H9 (cell line): ENCODE measurements around the gene RSAD1. TPM values are rescaled to one million over a fixed set of nuclear protein-coding genes. Genes with fewer than 3 reads are reported as not detected.

ENCODE experiments used
- DNase-seq: peaks from one replicate; pipeline ENCODE4 v3.0.0-alpha.2; 2017
- H2AFZ ChIP-seq: one replicate; pipeline ENCODE4 v1.6.1; 2013; ENCODE audit warnings: mild to moderate bottlenecking, low read length, control low read depth, moderate library complexity
- H2AK5ac ChIP-seq: 2 replicates; pipeline ENCODE4 v1.6.1; 2013; ENCODE audit warnings: low read length, control low read depth, mixed read lengths; ENCODE audit not compliant: insufficient read length
- H2BK120ac ChIP-seq: one replicate; pipeline ENCODE4 v1.6.1; 2013; ENCODE audit warnings: low read depth, mild to moderate bottlenecking, low read length, control low read depth, inconsistent platforms; ENCODE audit not compliant: poor library complexity, severe bottlenecking
- H2BK12ac ChIP-seq: 2 replicates; pipeline ENCODE4 v1.6.1; 2013; ENCODE audit warnings: low read length, control low read depth, mixed read lengths, low read depth; ENCODE audit not compliant: insufficient read length
- H2BK15ac ChIP-seq: 2 replicates; pipeline ENCODE4 v1.6.1; 2013; ENCODE audit warnings: low read depth, low read length, control low read depth
- H2BK20ac ChIP-seq: one replicate; pipeline ENCODE4 v1.6.1; 2013; ENCODE audit warnings: low read depth, mild to moderate bottlenecking, low read length, control low read depth, inconsistent platforms; ENCODE audit not compliant: poor library complexity, severe bottlenecking
- H2BK5ac ChIP-seq: 2 replicates; pipeline ENCODE4 v1.6.1; 2013; ENCODE audit warnings: low read length, control low read depth, mixed read lengths; ENCODE audit not compliant: insufficient read length
- H3K14ac ChIP-seq: 2 replicates; pipeline ENCODE4 v1.6.1; 2013; ENCODE audit warnings: low read length, control low read depth; ENCODE audit not compliant: insufficient read depth
- H3K18ac ChIP-seq: 2 replicates; pipeline ENCODE4 v1.6.1; 2013; ENCODE audit warnings: low read depth, mild to moderate bottlenecking, mixed read lengths, low read length, control low read depth; ENCODE audit not compliant: insufficient read length
- H3K23ac ChIP-seq: 2 replicates; pipeline ENCODE4 v1.6.1; 2013; ENCODE audit warnings: low read length, control low read depth, mixed read lengths, low read depth; ENCODE audit not compliant: insufficient read length
- H3K23me2 ChIP-seq: 2 replicates; pipeline ENCODE4 v1.6.1; 2013; ENCODE audit warnings: low read depth, mild to moderate bottlenecking, mixed read lengths, low read length, control low read depth; ENCODE audit not compliant: insufficient read length, poor library complexity, severe bottlenecking
- H3K27ac ChIP-seq: 2 replicates; pipeline ENCODE4 v1.5.1; 2013; ENCODE audit warnings: low read length, control low read depth, mixed read lengths, low read depth; ENCODE audit not compliant: insufficient read length
- H3K27me3 ChIP-seq: 2 replicates; pipeline ENCODE4 v1.6.1; 2013; ENCODE audit warnings: low read length, control low read depth, inconsistent platforms; ENCODE audit not compliant: insufficient read depth
- H3K4ac ChIP-seq: 2 replicates; pipeline ENCODE4 v1.6.1; 2013; ENCODE audit warnings: low read depth, mild to moderate bottlenecking, control low read depth, inconsistent platforms, low read length, moderate library complexity
- H3K4me1 ChIP-seq: 2 replicates; pipeline ENCODE4 v1.6.1; 2013; ENCODE audit warnings: low read length, control low read depth, inconsistent platforms; ENCODE audit not compliant: insufficient read depth
- H3K4me2 ChIP-seq: 2 replicates; pipeline ENCODE4 v1.6.1; 2013; ENCODE audit warnings: low read length, control low read depth, mixed read lengths; ENCODE audit not compliant: insufficient read length, insufficient read depth
- H3K56ac ChIP-seq: 2 replicates; pipeline ENCODE4 v1.6.1; 2013; ENCODE audit warnings: low read depth, mild to moderate bottlenecking, mixed read lengths, low read length, control low read depth; ENCODE audit not compliant: insufficient read length
- H3K79me1 ChIP-seq: 2 replicates; pipeline ENCODE4 v1.6.1; 2013; ENCODE audit warnings: low read depth, mild to moderate bottlenecking, moderate library complexity, low read length, control low read depth, inconsistent platforms; ENCODE audit not compliant: insufficient read depth, poor library complexity, severe bottlenecking
- H3K79me2 ChIP-seq: 2 replicates; pipeline ENCODE4 v1.6.1; 2013; ENCODE audit warnings: low read length, control low read depth, inconsistent platforms; ENCODE audit not compliant: insufficient read depth
- H3K9ac ChIP-seq: 2 replicates; pipeline ENCODE4 v1.6.1; 2013; ENCODE audit warnings: low read length, control low read depth, mixed read lengths; ENCODE audit not compliant: insufficient read length; ENCODE audit errors: extremely low read depth
- H3K9me3 ChIP-seq: one replicate; pipeline ENCODE4 v1.6.1; 2013; ENCODE audit warnings: low read depth, low read length, inconsistent platforms; ENCODE audit not compliant: control insufficient read depth
- H3T11ph ChIP-seq: one replicate; pipeline ENCODE4 v1.6.1; 2013; ENCODE audit warnings: mild to moderate bottlenecking, low read length, control low read depth, inconsistent platforms
- H4K20me1 ChIP-seq: one replicate; pipeline ENCODE4 v1.6.1; 2013; ENCODE audit not compliant: control insufficient read depth, insufficient read length, insufficient read depth
- H4K5ac ChIP-seq: 2 replicates; pipeline ENCODE4 v1.6.1; 2013; ENCODE audit warnings: low read depth, mild to moderate bottlenecking, mixed read lengths, low read length, control low read depth; ENCODE audit not compliant: insufficient read length
- H4K8ac ChIP-seq: replicated peaks from 2 replicates; pipeline ENCODE4 v1.6.1; 2013; ENCODE audit warnings: low read length, control low read depth, mixed read lengths, low read depth; ENCODE audit not compliant: insufficient read length
- H4K91ac ChIP-seq: 2 replicates; pipeline ENCODE4 v1.6.1; 2013; ENCODE audit warnings: low read depth, mild to moderate bottlenecking, moderate library complexity, mixed read lengths, low read length, control low read depth; ENCODE audit not compliant: insufficient read length
- H3K27ac Mint-ChIP-seq, 3 experiments: 2 replicates in 2 of 3; 3 replicates in 1 of 3; pipeline ENCODE4 v1.8.0; 2020 to 2021; ENCODE audit warnings: mixed read lengths in 3 of 3, mild to moderate bottlenecking in 1 of 3, moderate library complexity in 1 of 3
- H3K27me3 Mint-ChIP-seq: 2 replicates; pipeline ENCODE4 v1.8.0; 2021; ENCODE audit warnings: low read depth, mild to moderate bottlenecking, moderate library complexity, mixed read lengths
- H3K36me3 Mint-ChIP-seq, 3 experiments: 2 replicates in 2 of 3; 3 replicates in 1 of 3; pipeline ENCODE4 v1.8.0; 2020 to 2021; ENCODE audit warnings: low read depth in 3 of 3, mixed read lengths in 3 of 3; ENCODE audit not compliant: insufficient read depth in 1 of 3
- H3K4me1 Mint-ChIP-seq, 2 experiments: 2 replicates each; pipeline ENCODE4 v1.8.0; 2020; ENCODE audit warnings: mixed read lengths in 2 of 2
- H3K4me3 Mint-ChIP-seq, 2 experiments: 2 replicates in 1 of 2; 3 replicates in 1 of 2; pipeline ENCODE4 v1.8.0; 2020 to 2021; ENCODE audit warnings: mild to moderate bottlenecking in 2 of 2, mixed read lengths in 2 of 2, moderate library complexity in 1 of 2
- H3K9me3 Mint-ChIP-seq, 2 experiments: 2 replicates in 1 of 2; 3 replicates in 1 of 2; pipeline ENCODE4 v1.8.0; 2020; ENCODE audit warnings: mild to moderate bottlenecking in 2 of 2, mixed read lengths in 2 of 2, moderate library complexity in 1 of 2
- CTCF ChIP-seq: fragments of 200-600 bp; sonication (generic); conservative IDR thresholded peaks from 3 replicates; pipeline ENCODE4 v1.8.0; 2021; ENCODE audit warnings: antibody characterized with exemption, mild to moderate bottlenecking
- WGBS: extraction: QIAGEN DNeasy Blood & Tissue Kit; methylation state at CpG from one replicate; pipeline ENCODE4 v1.1.7; 2013; ENCODE audit warnings: missing lambda C conversion rate, low lambda C conversion rate, mixed read lengths; ENCODE audit not compliant: insufficient read length; ENCODE audit errors: extremely low coverage; 5-methylcytosine and 5-hydroxymethylcytosine counted together
- total RNA-seq: library from RNA; stranded (reverse); gene quantifications from 2 replicates; pipeline ENCODE4 v1.2.1, GENCODE V29; 2021

RSAD1 gene
- total RNA-seq, 1 experiment from 2014 or later: 27.9 TPM

- no peak overlapping the region for H3K56ac ChIP-seq
- no peak overlapping the region for H4K5ac ChIP-seq
- no peaks in the 10 kb centered on the region for H4K20me1 ChIP-seq
- no peaks in the 10 kb centered on the region for H3K79me1 ChIP-seq
- Mint-ChIP-seq H3K36me3 (no peaks in the 10 kb centered on the region; a peak in 1 of 7 replicates), H3K27me3 (peaks cover 3% of the 10 kb centered on the region; the same call in 1 of the 2 replicates), H3K4me1 (peaks cover 10 to 16% of the 10 kb centered on the region in 2 experiments), H3K9me3 (no peaks in the 10 kb centered on the region), H3K4me3 (no peak overlapping the region), H3K27ac (no peak overlapping the region; a peak in 1 of 7 replicates)
- no peaks in the 10 kb centered on the region for H3K27me3 ChIP-seq
- H3K14ac ChIP-seq: no peak overlapping the region
- WGBS: no CpG with 5 or more reads among the region's 8 CpGs
- no peak overlapping the region for H2BK12ac ChIP-seq
- no peak overlapping the region for H3K9ac ChIP-seq
- H3K18ac ChIP-seq: no peak overlapping the region
- TF ChIP-seq CTCF: no peak
- H3K23ac ChIP-seq: no peak overlapping the region
- H2AK5ac ChIP-seq: no peak overlapping the region
- H2BK15ac ChIP-seq: no peak overlapping the region
- no peak overlapping the region for H4K8ac ChIP-seq
- no peak for DNase-seq
- no peak overlapping the region for H4K91ac ChIP-seq
- H3K9me3 ChIP-seq: no peaks in the 10 kb centered on the region
- H3T11ph ChIP-seq: no peak overlapping the region
- H3K27ac ChIP-seq: no peak overlapping the region
- H2BK20ac ChIP-seq: no peak overlapping the region
- no peak overlapping the region for H2BK5ac ChIP-seq
- no peaks in the 10 kb centered on the region for H3K23me2 ChIP-seq
- no peak overlapping the region for H3K4me2 ChIP-seq
- no peaks in the 10 kb centered on the region for H3K79me2 ChIP-seq
- H2AFZ ChIP-seq: no peak overlapping the region
- no peaks in the 10 kb centered on the region for H3K4me1 ChIP-seq
- H3K4ac ChIP-seq: no peak overlapping the region
- H2BK120ac ChIP-seq: no peak overlapping the region
Measured at GRCh38 chr17:50492214-50492613, 13.6 kb downstream of the RSAD1 start.
